ENCODE results near the gene ESYT3. TPM values are rescaled to one million over a fixed set of nuclear protein-coding genes. Genes with fewer than 3 reads are reported as not detected.
"Not testable (repeated sequence)": the region's sequence is repeated elsewhere in the genome, so short reads cannot be mapped to it uniquely, and the experiment has no call there.

ESYT3 gene
- total RNA-seq, 2 experiments from 2014 or later, result 0.13 TPM

DNA sequence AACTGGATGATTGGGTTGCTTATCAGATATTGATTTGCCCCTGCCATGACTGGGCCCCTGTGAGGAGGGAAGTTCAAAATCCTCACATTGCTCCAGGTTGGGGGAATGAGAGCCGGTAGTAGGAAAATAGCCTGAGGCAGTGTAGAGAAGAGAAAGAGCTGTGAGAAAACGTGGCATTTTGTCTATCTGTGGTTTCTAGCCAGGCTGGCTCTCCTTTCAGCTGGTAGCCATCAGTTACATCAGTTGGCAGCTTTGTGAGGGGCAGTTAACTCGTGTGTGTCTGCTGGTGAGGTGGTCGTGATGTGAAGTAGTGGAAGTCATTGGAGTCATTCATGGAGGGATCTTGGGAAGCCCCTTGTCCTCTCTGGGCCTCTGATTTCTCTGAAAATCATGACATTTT lies 5.2 kb downstream of the ESYT3 start:
- ChIA-PET CTCF (no interaction called here), POLR2A (no interaction called here)

DNA sequence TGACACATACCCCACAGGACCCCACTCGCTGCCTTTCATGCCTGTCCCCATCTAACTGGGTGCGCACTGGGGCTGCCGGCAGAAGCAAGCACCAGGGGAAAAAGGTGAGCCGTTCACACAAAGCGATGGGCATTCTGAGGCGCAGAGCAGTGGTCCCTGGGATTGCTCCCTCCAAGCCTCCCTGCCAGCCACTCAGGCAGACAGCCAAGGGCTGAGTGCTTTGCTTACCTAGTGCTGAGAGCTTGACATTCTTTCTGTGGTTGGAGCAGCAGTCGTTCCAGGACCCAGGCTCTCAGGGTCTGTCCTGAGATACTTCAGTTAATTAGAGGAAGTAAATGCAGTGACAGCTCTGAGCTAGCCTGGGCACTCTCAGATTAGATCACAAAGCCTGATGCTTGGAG lies 5.7 kb downstream of the ESYT3 start:
- POLR2A ChIA-PET, result no interaction called here
- CTCF ChIA-PET, result no interaction called here

DNA sequence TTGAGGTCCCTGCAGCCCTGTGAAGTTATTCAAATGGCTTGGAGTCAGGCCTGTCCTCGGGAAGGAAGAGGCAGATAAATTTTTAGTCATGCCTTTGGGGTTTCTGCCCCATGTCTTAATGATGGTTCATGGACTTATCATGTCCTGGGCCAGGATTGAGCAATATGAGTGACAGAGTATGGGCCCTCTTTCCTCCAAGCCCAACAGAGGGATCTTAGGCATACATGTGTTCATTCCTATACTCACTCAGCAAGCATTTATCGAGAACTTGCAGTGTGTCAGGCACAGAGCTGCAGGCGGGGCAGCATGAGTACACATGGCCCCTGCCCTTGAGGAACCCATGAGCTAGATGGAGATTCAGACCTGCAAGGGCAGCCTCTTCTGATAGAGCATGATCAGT lies 6.2 kb downstream of the ESYT3 start:
- ChIA-PET POLR2A (no interaction called here), CTCF (no interaction called here)

- ChIA-PET CTCF (no interaction called here), POLR2A (no interaction called here)
Observed at GRCh38 chr3:138441256-138441655, 6.8 kb downstream of the ESYT3 start.

DNA sequence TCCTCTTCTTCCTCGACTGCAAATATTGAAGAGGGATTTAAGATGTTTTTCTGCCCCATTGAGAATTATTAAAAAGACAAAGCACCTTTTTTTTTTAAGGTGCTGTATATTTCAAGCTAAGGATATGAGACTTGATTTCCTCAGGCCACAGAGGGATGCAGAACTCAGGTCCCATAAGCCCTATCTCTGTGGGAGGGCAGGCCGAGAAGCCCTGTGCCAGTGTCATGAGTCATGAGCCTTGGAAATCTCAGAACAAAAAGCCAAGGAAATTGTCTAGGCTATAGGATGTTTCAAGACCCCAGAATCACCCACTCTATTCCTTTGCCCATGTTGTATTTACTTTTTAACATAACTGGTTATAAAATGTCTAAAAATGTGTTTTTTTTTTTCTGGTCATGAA lies 7.3 kb downstream of the ESYT3 start:
- POLR2A ChIA-PET, result interaction anchor here (0.7 kb wide), 1 partner anchor 37 kb away, joined by 3 read pairs; no protein-coding TSS in a partner anchor
- CTCF ChIA-PET, result no interaction called here

DNA sequence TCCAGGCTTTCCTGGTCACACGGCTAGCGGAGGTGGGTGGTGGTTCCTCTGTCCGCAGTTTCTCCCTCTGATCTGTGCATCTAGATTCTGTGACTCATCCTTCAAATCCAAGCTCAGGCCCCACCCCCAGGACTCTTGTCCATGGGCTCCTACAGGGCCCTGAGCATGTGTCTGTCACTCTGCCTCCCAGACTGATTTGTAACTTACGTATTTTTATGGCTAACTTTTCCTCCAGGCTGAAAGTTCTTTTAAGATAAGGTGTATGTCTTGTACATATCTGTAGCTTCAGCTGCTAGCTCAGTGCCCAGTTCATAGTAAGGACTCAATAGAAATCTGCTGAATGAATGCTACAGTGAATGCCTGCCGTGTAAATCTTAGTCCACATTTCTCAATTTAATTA lies 8.0 kb downstream of the ESYT3 start:
- CTCF ChIA-PET, result no interaction called here
- POLR2A ChIA-PET, result no interaction called here

GRCh38 chr3:138443091-138443490 lies 8.7 kb downstream of the ESYT3 start:
- ChIA-PET POLR2A (no interaction called here), CTCF (interaction anchor here (0.5 kb wide), 1 partner anchor 38 kb away, joined by 4 read pairs; no protein-coding TSS in a partner anchor)

GRCh38 chr3:138443521-138444503 lies 9.4 kb downstream of the ESYT3 start:
- ChIA-PET CTCF (interaction anchor here (0.5 kb wide), 1 partner anchor 37 kb away, joined by 4 read pairs; no protein-coding TSS in a partner anchor), POLR2A (no interaction called here)

DNA sequence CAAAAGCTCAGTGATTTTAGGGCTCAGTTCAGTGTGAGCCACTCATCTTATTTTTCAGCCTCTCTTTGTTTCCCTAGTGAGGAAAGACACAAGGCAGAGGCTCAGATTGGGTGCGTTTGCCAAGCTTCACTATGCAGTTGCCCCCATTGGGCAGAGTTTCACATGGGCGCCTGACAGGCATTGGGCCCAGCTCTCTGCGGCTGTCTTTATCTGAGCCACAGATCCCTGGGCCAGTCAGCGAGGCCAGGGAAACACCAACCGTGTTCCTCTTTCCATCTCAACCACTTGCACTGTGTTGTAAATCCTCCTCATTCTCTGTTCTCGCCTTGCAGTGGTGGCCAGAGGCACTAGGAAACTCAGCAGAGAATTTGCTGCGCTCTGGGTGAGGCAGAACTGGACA lies 10.8 kb downstream of the ESYT3 start:
- POLR2A ChIA-PET, result no interaction called here
- CTCF ChIA-PET, result no interaction called here

DNA sequence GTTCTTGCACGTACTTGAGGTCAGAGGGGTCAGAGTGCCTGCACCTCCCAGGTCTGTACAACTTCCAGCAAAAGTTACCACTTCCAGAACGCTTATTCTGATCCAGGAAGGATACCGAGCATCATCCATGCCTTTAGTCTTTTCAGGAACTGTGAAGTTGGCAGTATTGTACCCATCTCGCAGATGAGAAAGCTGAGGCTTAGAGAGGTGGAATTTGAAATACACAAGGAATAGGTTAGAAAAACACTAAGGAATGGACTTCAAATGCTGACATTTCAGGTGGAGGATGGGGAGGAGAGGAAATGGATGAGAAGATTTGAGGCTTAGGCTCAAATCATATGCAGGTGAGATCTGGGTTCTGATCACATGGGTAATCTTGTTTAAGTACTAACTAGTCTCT lies 11.2 kb downstream of the ESYT3 start:
- CTCF ChIA-PET, result no interaction called here
- POLR2A ChIA-PET, result no interaction called here

- ChIA-PET POLR2A (no interaction called here), CTCF (interaction anchor here (0.7 to 0.8 kb wide), 2 partner anchors 391 to 755 kb away, joined by 4 read pairs; no protein-coding TSS in a partner anchor)
Observed at GRCh38 chr3:138448631-138449030, 14.2 kb downstream of the ESYT3 start.

- CTCF ChIA-PET, result no interaction called here
- POLR2A ChIA-PET, result no interaction called here
Observed at GRCh38 chr3:138449490-138449889, 15.1 kb downstream of the ESYT3 start.

- CTCF ChIA-PET, result no interaction called here
Observed at GRCh38 chr3:138450181-138450580, 15.8 kb downstream of the ESYT3 start.

DNA sequence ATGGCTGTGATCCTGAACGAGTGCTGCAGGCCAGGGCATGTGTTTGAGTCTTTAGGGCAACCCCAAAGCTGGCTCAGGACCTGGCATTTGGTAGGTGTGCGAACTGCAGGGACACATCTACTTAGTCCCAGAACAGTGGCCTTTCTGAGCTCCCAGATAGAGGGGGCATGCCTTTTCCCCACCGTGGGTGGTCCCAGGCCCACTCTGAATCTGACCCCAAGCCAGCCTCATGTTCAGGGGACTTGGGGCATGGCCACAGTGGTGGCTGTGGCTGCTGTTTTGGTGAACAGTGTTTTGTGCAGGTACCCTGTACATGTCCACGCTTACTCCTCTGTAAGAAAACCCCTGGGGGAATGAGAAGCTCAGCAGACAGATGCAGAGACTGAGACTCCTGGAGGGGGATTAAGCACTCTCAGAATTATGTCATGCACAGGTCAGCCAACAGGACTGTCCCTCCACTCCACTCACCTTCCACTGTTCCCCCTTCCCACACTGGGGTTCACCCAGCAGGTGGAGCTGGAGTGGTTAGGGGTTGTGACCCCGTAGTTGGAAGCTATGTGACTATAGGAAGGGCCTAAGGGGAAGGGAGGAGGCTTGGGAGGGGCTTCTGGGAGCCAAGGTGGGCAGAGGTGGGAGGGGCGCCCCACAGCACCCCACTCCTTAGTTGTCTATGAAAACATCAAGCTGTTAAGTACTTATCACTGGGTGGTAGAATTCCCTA lies 16.4 kb downstream of the ESYT3 start:
- ChIA-PET POLR2A (no interaction called here), CTCF (no interaction called here)

More at GRCh38 chr3:138450181-138450580, 15.8 kb downstream of the ESYT3 start:
- POLR2A ChIA-PET, result no interaction called here

DNA sequence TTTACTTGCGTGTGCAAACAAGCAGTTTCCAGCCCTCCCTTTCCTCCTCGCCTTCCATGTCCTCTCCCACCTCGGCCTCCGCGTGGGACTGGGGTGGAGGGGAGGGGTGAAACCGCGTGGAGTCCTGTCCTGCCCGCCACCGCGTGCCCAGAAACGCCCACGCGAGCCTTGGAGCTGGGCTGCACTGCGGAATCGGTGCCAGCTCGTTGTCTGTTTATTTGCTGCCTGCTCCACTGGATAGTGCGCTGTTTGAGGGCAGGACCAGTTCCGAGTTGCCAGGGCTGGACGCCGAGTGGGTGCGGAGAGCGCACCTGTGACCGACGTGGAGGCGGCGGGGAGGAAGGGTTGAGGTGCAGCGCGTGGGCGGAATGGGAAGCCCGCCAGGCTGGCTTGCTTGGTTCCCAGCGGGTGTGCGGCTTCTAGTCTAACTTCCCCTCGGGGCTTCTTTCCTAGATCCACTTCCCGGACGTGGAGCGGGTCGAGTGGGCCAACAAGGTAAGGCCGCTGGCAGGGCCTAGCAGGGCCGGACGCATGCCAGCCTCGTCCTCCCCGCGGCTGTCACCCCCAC lies 17.3 kb downstream of the ESYT3 start:
- CTCF ChIA-PET, result interaction anchor here (0.5 kb wide), 1 partner anchor 1660 kb away, joined by 3 read pairs; no protein-coding TSS in a partner anchor

DNA sequence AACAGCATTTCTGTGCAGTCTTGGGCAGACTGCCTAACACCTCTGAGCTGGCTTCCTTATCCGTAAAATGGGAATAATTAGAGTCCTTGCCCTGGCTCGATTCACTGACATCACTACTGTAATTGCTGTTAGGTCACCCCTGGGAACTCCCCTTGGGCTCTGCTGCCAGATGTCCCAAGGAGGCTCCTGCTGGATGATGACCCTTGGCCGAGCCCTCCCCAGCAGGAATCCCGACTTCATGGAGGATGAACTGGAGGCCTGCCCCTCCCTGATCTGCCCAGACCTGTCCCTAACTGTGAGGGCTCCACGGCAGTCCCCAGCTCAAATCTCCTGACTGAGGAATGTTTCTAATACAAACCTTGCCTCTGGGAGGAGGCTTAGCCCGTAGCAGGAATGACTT lies 18.0 kb downstream of the ESYT3 start:
- ChIA-PET CTCF (no interaction called here), POLR2A (no interaction called here)

More for the DNA sequence above, 17.3 kb downstream of the ESYT3 start:
- POLR2A ChIA-PET, result no interaction called here

DNA sequence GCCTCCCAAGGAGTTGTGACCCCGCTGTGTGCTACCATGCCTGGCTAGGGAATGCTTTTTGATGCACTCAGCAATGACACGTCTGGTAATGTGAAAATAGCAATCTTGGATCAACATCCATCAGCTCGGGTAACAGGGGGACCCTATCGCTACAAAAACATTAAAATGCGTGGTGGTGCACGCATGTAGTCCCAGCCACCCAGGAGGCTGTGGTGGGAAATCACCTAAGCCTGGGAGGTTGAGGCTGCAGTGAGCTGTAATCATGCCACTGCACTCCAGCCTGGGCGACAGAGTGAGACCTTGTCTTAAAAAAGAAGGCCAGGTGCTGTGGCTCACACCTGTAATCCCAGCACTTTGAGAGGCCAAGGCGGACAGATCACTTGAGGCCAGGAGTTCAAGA lies 19.5 kb downstream of the ESYT3 start:
- POLR2A ChIA-PET, CTCF ChIA-PET: not testable (repeated sequence)

DNA sequence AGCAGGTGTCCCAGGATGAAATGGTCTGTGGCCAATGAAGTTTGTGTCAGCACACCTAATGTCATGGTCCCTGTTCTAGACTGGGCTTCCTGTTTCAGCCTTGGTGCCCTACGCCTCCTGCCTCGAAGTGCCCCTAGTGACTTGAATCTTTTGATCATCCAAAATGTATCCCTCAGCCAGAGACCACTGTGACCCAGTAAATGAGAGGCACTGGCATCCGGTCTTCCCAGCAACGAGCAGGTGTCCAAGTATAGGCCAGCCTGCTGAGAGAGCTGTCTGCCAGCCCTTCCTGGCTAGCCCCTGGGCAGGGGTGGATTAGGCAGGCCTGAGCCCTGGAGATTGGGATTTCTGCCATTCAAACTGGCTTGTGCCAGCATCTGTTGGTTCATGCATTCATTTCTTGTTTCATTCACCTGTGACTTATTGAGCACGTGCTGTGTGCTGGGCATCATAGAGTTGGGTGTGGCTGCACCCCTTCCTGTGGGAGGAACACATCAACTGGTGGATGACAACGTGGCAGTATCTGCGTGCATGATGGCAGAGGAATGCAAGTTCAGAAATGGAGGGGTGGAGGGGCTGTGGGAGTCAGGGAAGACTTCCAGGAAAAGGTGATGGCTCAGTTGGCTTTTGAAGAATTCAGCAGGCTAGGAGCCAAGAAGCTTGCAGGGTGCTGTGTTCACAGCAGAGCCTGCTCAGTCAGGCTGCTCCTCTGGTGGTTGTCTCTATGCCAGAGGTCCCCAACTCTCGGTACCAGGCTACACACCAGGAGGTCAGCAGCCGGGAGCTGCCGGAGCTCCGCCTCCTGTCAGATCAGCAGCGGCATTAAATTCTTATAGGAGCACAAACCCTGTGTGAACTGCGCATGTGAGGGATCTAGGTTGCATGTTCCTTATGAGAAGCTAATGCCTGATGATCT lies 21.6 kb downstream of the ESYT3 start:
- POLR2A ChIA-PET, result no interaction called here
- CTCF ChIA-PET, result no interaction called here

DNA sequence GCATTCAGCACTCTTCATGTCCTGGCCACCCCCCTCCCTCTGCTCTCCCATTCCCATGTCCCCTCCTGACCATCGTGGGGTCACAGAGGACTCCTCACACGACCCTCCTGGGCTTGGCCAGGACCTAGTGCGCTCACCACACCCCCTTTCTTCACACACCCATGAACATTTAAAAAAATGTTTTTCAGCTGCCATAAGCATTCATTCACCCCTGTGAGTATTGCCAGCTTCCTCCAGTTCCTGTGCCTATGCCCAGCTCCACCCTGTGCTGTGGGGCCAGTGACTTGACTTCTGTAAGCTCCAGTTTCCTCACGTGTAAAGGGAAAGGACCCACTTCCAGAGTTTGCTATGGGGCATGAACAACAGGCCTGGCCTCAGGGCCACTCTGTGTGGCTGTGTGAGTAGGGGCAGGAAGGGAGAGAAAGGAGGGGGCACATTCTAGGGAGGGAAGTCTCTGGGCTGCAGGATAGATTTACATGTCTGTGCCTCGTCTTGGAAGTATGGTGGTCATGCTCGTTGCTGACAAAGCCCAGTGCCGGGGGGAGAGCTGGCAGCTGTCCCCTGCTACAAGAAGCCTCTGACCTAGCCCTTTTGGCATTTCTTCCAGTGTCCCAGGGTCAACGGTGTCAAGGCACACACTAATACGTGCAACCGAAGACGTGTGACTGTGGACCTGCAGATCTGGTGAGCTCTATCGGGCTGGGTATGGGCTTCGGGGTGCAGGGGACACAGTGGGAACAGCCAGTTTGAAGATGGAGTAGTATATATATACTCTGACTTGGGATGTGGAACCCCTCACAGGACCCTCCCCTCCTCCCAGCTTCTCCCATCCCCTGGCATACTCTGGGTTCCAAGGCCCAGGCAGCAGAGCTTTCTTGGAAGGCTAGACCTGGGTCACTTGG lies 22.8 kb downstream of the ESYT3 start:
- ChIA-PET CTCF (no interaction called here), POLR2A (no interaction called here)

Data from activated CD8-positive, alpha-beta memory T cell treated with anti-CD3 and anti-CD28 coated beads for 36 hours (primary cell).